Measurements from ENCODE around the gene ZDHHC20.
"Not testable (repeated sequence)": the region's sequence is repeated elsewhere in the genome, so short reads cannot be mapped to it uniquely, and the experiment has no call there.

Gene ZDHHC20

GRCh38 chr13:21399741-21400140, 59.4 kb downstream of the ZDHHC20 start:
- H3K9me3 ChIP-seq (ENCODE audit: control insufficient read depth, low read length), result no peaks in the 10 kb centered on the region
- no CpG with 5 or more reads among the region's 3 CpGs for WGBS, 2 experiments (ENCODE audit: insufficient coverage in 2 of 2)
- peaks cover 29% of the 10 kb centered on the region for H3K36me3 ChIP-seq (ENCODE audit: control insufficient read depth, insufficient read depth, low read length)
- no peaks in the 10 kb centered on the region for H3K4me1 ChIP-seq (ENCODE audit: control insufficient read depth, insufficient read depth, low read length, poor library complexity, severe bottlenecking)
- H3K4me3 ChIP-seq (ENCODE audit: extremely low read depth, insufficient read depth, low read length, poor library complexity, severe bottlenecking), result no peak overlapping the region
- H3K27ac ChIP-seq (ENCODE audit: low read depth, low read length, severe bottlenecking), result no peak overlapping the region

DNA sequence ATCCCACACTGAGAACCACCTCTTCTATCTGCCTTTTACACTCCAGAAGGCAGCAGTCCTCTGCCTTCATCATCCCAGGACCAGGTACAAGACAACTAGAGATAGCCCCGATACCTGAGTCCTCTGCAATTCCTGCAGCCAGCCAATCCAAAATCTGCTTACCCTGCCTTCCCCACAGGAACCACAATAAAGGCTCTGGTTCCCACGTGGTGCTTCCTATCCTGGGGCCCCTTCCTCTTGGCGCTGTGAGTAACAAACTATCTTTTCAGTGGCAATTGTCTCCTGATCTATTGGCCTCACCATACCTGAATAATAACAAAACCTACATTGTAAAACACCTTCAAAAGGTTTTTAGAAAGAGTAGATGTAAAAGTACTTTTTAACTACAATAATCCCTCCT, 63.1 kb downstream of the ZDHHC20 start:
- WGBS, 2 experiments (ENCODE audit: insufficient coverage in 2 of 2), result 86 to 96% methylated on average over 2 to 3 of the region's 3 CpGs
- H3K4me1 ChIP-seq (ENCODE audit: control insufficient read depth, insufficient read depth, low read length, poor library complexity, severe bottlenecking), result no peaks in the 10 kb centered on the region
- no peaks in the 10 kb centered on the region for H3K9me3 ChIP-seq (ENCODE audit: control insufficient read depth, low read length)
- H3K27ac ChIP-seq (ENCODE audit: low read depth, low read length, severe bottlenecking), result no peak overlapping the region
- no peak overlapping the region for H3K4me3 ChIP-seq (ENCODE audit: extremely low read depth, insufficient read depth, low read length, poor library complexity, severe bottlenecking)
- peaks cover 28% of the 10 kb centered on the region for H3K36me3 ChIP-seq (ENCODE audit: control insufficient read depth, insufficient read depth, low read length)

DNA sequence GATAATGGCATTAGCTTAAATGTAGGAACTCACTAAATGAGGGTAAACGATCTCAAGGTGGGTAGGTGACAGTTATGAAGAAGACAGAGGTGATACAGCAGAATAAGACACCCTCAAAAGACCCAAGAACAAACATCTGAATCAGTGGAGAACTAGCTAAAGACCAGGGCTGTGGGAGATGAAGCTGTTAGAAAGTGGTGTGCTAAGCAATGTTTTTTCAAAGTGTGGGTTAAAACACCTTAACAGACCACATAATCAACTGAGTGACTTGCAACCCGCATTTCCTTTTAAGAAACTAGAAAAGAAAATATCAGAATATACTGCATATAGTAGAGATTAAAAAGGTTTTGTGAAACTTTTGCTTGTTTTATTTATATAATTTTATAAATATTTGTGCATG, 70.0 kb downstream of the ZDHHC20 start:
- Histone ChIP-seq H3K27ac (ENCODE audit: low read depth, low read length, severe bottlenecking) (no peak overlapping the region), H3K4me3 (ENCODE audit: extremely low read depth, insufficient read depth, low read length, poor library complexity, severe bottlenecking) (no peak overlapping the region), H3K4me1 (ENCODE audit: control insufficient read depth, insufficient read depth, low read length, poor library complexity, severe bottlenecking) (no peaks in the 10 kb centered on the region), H3K9me3 (ENCODE audit: control insufficient read depth, low read length) (no peaks in the 10 kb centered on the region), H3K36me3 (ENCODE audit: control insufficient read depth, insufficient read depth, low read length) (peaks cover 58% of the 10 kb centered on the region)
- WGBS, 2 experiments (ENCODE audit: insufficient coverage in 2 of 2), result no CpG with 5 or more reads among the region's 2 CpGs

DNA sequence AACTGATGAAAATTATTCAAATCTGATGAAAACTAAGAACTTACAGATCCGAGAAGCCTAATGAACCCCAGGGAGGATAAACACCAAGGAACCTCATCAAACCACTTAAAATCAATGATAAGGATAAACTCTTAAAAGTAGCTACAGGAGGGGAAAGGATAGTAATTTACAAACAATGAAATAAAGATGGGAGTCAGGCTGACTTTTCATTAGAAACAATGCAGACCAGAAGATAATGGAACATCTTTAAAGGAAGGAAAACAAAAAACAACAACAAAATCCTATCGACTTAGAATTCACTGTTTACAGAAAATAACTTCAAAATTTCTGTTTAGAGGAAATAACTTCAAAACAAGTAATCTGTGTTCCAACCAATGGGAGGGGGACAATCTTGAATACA, 73.4 kb downstream of the ZDHHC20 start:
- H3K4me3 ChIP-seq (ENCODE audit: extremely low read depth, insufficient read depth, low read length, poor library complexity, severe bottlenecking), result no peak overlapping the region
- peaks cover 67% of the 10 kb centered on the region for H3K36me3 ChIP-seq (ENCODE audit: control insufficient read depth, insufficient read depth, low read length)
- WGBS, 2 experiments (ENCODE audit: insufficient coverage in 2 of 2), result no CpG with 5 or more reads among the region's 2 CpGs
- no peaks in the 10 kb centered on the region for H3K4me1 ChIP-seq (ENCODE audit: control insufficient read depth, insufficient read depth, low read length, poor library complexity, severe bottlenecking)
- H3K9me3 ChIP-seq (ENCODE audit: control insufficient read depth, low read length), result no peaks in the 10 kb centered on the region
- no peak overlapping the region for H3K27ac ChIP-seq (ENCODE audit: low read depth, low read length, severe bottlenecking)

DNA sequence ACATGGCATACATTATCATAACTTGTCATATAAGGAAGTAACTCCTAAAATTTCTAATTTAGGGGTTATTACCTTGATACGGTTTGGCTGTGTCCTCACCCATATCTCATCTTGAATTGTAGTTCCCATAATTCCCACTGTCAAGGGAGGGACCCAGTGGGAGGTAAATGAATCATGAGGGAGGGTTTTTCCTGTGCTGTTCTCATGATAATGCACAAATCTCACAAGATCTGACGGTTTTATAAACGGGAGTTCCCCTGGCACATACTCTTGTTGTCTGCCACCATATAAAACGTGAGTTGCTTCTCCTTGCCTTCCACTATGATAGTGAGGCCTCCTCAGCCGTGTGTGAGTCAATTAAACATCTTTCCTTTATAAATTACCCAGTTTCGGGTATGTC, 76.0 kb downstream of the ZDHHC20 start:
- Histone ChIP-seq H3K4me3 (ENCODE audit: extremely low read depth, insufficient read depth, low read length, poor library complexity, severe bottlenecking) (no peak overlapping the region), H3K4me1 (ENCODE audit: control insufficient read depth, insufficient read depth, low read length, poor library complexity, severe bottlenecking) (no peaks in the 10 kb centered on the region), H3K27ac (ENCODE audit: low read depth, low read length, severe bottlenecking) (no peak overlapping the region), H3K9me3 (ENCODE audit: control insufficient read depth, low read length) (no peaks in the 10 kb centered on the region), H3K36me3 (ENCODE audit: control insufficient read depth, insufficient read depth, low read length) (peaks cover 63% of the 10 kb centered on the region)
- 76 to 90% methylated on average over 4 of the region's 6 CpGs for WGBS, 2 experiments (ENCODE audit: insufficient coverage in 2 of 2)

GRCh38 chr13:21376998-21377985, 81.8 kb downstream of the ZDHHC20 start:
- WGBS, 2 experiments (ENCODE audit: insufficient coverage in 2 of 2), result 93 to 94% methylated on average over 13 to 25 of the region's 36 CpGs
- H3K27ac ChIP-seq (ENCODE audit: low read depth, low read length, severe bottlenecking); H3K4me1 ChIP-seq (ENCODE audit: control insufficient read depth, insufficient read depth, low read length, poor library complexity, severe bottlenecking); H3K4me3 ChIP-seq (ENCODE audit: extremely low read depth, insufficient read depth, low read length, poor library complexity, severe bottlenecking); H3K9me3 ChIP-seq (ENCODE audit: control insufficient read depth, low read length): not testable (repeated sequence)
- H3K36me3 ChIP-seq (ENCODE audit: control insufficient read depth, insufficient read depth, low read length), result peaks cover 42% of the 10 kb centered on the region

DNA sequence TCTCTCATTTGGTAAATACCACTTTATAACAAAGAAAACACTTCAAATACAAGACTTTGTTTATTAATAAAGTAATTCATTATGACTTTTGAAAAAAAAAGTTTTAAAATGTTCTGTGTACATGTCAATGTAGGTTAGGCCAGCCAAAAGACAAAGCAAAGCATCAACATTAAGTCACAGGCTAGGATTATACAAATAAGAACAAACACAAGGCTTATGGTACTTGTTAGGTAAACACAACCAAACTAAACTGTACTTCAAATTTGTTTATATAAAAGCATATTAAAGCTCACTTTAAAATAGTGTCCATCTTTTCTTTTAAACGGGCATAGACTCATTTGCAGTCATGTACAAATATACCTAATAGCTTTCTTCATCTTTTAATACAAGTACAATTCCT, 86.6 kb downstream of the ZDHHC20 start:
- no peaks in the 10 kb centered on the region for H3K4me1 ChIP-seq (ENCODE audit: control insufficient read depth, insufficient read depth, low read length, poor library complexity, severe bottlenecking)
- no peaks in the 10 kb centered on the region for H3K9me3 ChIP-seq (ENCODE audit: control insufficient read depth, low read length)
- H3K36me3 ChIP-seq (ENCODE audit: control insufficient read depth, insufficient read depth, low read length), result peaks cover 22% of the 10 kb centered on the region
- no peak overlapping the region for H3K27ac ChIP-seq (ENCODE audit: low read depth, low read length, severe bottlenecking)
- no peak overlapping the region for H3K4me3 ChIP-seq (ENCODE audit: extremely low read depth, insufficient read depth, low read length, poor library complexity, severe bottlenecking)
- no CpG with 5 or more reads among the region's 1 CpG for WGBS, 2 experiments (ENCODE audit: insufficient coverage in 2 of 2)

DNA sequence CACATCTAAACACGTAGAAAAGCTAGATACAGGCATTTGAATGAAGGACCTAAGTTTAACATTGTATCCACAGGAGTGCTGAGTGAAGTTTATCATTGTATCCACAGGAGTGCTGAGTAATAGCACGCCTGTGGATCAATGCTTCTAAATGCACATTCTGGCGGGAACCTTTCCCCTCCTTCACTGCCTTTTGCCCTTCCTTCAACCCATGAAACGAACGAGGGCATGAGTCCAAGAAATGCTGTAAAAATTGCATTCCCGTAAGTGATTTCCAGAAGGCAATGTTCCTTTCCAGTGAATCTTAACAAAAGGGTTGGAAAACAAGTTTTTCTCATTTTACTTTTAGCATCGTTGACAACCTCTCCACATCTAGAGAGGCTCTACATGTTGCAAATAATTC, 88.1 kb downstream of the ZDHHC20 start:
- peaks cover 15% of the 10 kb centered on the region for H3K36me3 ChIP-seq (ENCODE audit: control insufficient read depth, insufficient read depth, low read length)
- WGBS, 2 experiments (ENCODE audit: insufficient coverage in 2 of 2), result 83 to 90% methylated on average over 4 to 6 of the region's 7 CpGs
- no peak overlapping the region for H3K27ac ChIP-seq (ENCODE audit: low read depth, low read length, severe bottlenecking)
- H3K9me3 ChIP-seq (ENCODE audit: control insufficient read depth, low read length), result no peaks in the 10 kb centered on the region
- H3K4me3 ChIP-seq (ENCODE audit: extremely low read depth, insufficient read depth, low read length, poor library complexity, severe bottlenecking), result no peak overlapping the region
- no peaks in the 10 kb centered on the region for H3K4me1 ChIP-seq (ENCODE audit: control insufficient read depth, insufficient read depth, low read length, poor library complexity, severe bottlenecking)

DNA sequence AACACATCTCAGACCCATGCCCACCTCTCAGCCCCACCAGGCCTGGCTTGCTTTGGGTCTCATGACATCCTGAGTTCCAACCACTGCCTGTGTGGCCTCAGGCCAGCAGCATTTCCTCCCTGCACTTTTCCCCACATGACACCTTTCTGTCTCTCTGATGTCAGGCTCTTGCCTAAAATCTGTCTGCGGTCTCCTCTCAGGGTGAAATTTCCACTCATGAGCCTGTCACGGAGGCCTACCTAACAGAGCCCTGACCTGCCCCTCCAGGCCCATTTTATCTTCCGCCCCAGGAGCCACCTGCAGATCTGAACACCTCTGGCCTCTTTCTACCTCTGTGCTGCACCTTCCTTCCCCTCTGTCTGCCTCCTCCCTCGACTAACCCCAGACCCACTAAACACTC, 93.5 kb downstream of the ZDHHC20 start:
- Histone ChIP-seq H3K27ac (ENCODE audit: low read depth, low read length, severe bottlenecking) (no peak overlapping the region), H3K4me1 (ENCODE audit: control insufficient read depth, insufficient read depth, low read length, poor library complexity, severe bottlenecking) (no peaks in the 10 kb centered on the region), H3K9me3 (ENCODE audit: control insufficient read depth, low read length) (peaks cover 9% of the 10 kb centered on the region), H3K36me3 (ENCODE audit: control insufficient read depth, insufficient read depth, low read length) (no peaks in the 10 kb centered on the region), H3K4me3 (ENCODE audit: extremely low read depth, insufficient read depth, low read length, poor library complexity, severe bottlenecking) (no peak overlapping the region)
- 67 to 79% methylated on average over 1 to 4 of the region's 4 CpGs for WGBS, 2 experiments (ENCODE audit: insufficient coverage in 2 of 2)

DNA sequence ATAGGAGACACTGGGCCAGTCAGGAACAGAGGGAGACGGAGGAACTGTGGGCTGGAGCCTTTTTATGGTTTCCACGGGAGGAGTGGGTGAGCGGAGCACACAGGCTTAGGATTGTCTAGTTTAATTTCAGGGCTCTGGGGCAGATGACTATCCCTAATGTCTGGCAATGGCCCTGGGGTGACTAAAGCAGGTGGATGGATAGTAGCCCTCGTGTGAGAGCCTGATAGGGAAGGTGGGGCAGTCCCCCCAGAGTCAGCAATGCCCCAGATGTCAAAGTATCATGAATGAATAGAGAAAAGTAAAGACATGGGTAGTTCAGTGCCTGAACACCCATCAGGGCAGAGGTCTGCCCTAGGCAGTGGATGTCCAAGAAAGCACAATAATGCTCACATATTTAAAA, 94.2 kb downstream of the ZDHHC20 start:
- Histone ChIP-seq H3K36me3 (ENCODE audit: control insufficient read depth, insufficient read depth, low read length) (no peaks in the 10 kb centered on the region), H3K4me1 (ENCODE audit: control insufficient read depth, insufficient read depth, low read length, poor library complexity, severe bottlenecking) (no peaks in the 10 kb centered on the region)
- WGBS, 2 experiments (ENCODE audit: insufficient coverage in 2 of 2), result 82 to 93% methylated on average over 4 of the region's 4 CpGs

DNA sequence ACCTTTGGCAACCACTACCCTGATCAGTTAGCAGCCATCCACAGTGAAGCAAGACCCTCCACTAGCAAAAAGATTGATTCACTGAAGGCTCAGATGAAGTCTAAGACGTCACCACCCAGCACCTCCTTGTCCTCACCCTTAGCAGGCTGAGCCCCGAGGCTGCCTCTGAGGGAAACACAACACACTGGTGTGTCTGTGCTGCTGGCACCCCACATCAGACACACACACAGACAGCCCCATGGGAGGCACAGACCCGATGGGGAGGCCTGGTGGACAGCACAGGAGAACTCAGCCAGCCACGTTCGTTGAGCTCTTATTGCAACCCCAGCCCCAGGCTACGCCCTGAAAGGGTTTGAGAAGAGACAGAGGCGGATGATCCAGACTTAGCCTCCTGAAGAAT, 94.7 kb downstream of the ZDHHC20 start:
- WGBS, 2 experiments (ENCODE audit: insufficient coverage in 2 of 2), result 86 to 87% methylated on average over 6 of the region's 7 CpGs

More for the DNA sequence above, 94.2 kb downstream of the ZDHHC20 start:
- Histone ChIP-seq H3K9me3 (ENCODE audit: control insufficient read depth, low read length) (peaks cover 9% of the 10 kb centered on the region), H3K27ac (ENCODE audit: low read depth, low read length, severe bottlenecking) (no peak overlapping the region), H3K4me3 (ENCODE audit: extremely low read depth, insufficient read depth, low read length, poor library complexity, severe bottlenecking) (no peak overlapping the region)

More for the DNA sequence above, 94.7 kb downstream of the ZDHHC20 start:
- Histone ChIP-seq H3K4me3 (ENCODE audit: extremely low read depth, insufficient read depth, low read length, poor library complexity, severe bottlenecking) (no peak overlapping the region), H3K36me3 (ENCODE audit: control insufficient read depth, insufficient read depth, low read length) (no peaks in the 10 kb centered on the region), H3K27ac (ENCODE audit: low read depth, low read length, severe bottlenecking) (no peak overlapping the region), H3K4me1 (ENCODE audit: control insufficient read depth, insufficient read depth, low read length, poor library complexity, severe bottlenecking) (no peaks in the 10 kb centered on the region), H3K9me3 (ENCODE audit: control insufficient read depth, low read length) (peaks cover 9% of the 10 kb centered on the region)

All from mesodermal cell (in vitro differentiated cells).